ENCODE measurements around the gene CABCOCO1. TPM values are rescaled to one million over a fixed set of nuclear protein-coding genes. Genes with fewer than 3 reads are reported as not detected.
"Not testable (repeated sequence)": the region's sequence is repeated elsewhere in the genome, so short reads cannot be mapped to it uniquely, and the experiment has no call there.

Gene CABCOCO1
- total RNA-seq, 1 donor = 0.43 TPM

- TF ChIP-seq CTCF (IDR thresholded peaks at IDR 0.05; ENCODE audit: insufficient read depth, low read depth, low read length) = no peak
- no peak for DNase-seq (ENCODE audit: low read depth)
- H3K4me3 ChIP-seq (ENCODE audit: low read depth, low read length) = no peak overlapping the region
Measured at GRCh38 chr10:61735882-61736281, 73.2 kb downstream of the CABCOCO1 start.

- H3K4me3 ChIP-seq (ENCODE audit: low read depth, low read length) = not testable (repeated sequence)
Measured at GRCh38 chr10:61737455-61737854, 74.7 kb downstream of the CABCOCO1 start.

GRCh38 chr10:61742812-61743211 is 80.1 kb downstream of the CABCOCO1 start:
- no peak overlapping the region for H3K4me3 ChIP-seq (ENCODE audit: low read depth, low read length)
- no peak for DNase-seq (ENCODE audit: low read depth)
- no peak for TF ChIP-seq CTCF (IDR thresholded peaks at IDR 0.05; ENCODE audit: insufficient read depth, low read depth, low read length)

More at GRCh38 chr10:61737455-61737854, 74.7 kb downstream of the CABCOCO1 start:
- DNase-seq (ENCODE audit: low read depth) = not testable (repeated sequence)

- no peak for DNase-seq (ENCODE audit: low read depth)
- no peak for TF ChIP-seq CTCF (IDR thresholded peaks at IDR 0.05; ENCODE audit: insufficient read depth, low read depth, low read length)
- no peak overlapping the region for H3K4me3 ChIP-seq (ENCODE audit: low read depth, low read length)
Measured at GRCh38 chr10:61744469-61744868, 81.7 kb downstream of the CABCOCO1 start.

GRCh38 chr10:61746377-61746776 is 83.6 kb downstream of the CABCOCO1 start:
- no peak for DNase-seq (ENCODE audit: low read depth)
- TF ChIP-seq CTCF (IDR thresholded peaks at IDR 0.05; ENCODE audit: insufficient read depth, low read depth, low read length) = no peak
- H3K4me3 ChIP-seq (ENCODE audit: low read depth, low read length) = no peak overlapping the region

GRCh38 chr10:61747307-61747706 is 84.6 kb downstream of the CABCOCO1 start:
- no peak for TF ChIP-seq CTCF (IDR thresholded peaks at IDR 0.05; ENCODE audit: insufficient read depth, low read depth, low read length)
- no peak overlapping the region for H3K4me3 ChIP-seq (ENCODE audit: low read depth, low read length)
- peak; percentile 33 for DNase-seq (ENCODE audit: low read depth)

- no peak for TF ChIP-seq CTCF (IDR thresholded peaks at IDR 0.05; ENCODE audit: insufficient read depth, low read depth, low read length)
- DNase-seq (ENCODE audit: low read depth) = no peak
- no peak overlapping the region for H3K4me3 ChIP-seq (ENCODE audit: low read depth, low read length)
Measured at GRCh38 chr10:61749291-61749690, 86.6 kb downstream of the CABCOCO1 start.

All from fibroblast of villous mesenchyme (primary cell).